CD4-positive, alpha-beta T cell treated with Interferon alpha-2 for 1 hour (primary cell): ENCODE data around the gene SMYD3.

Experiments used
- DNase-seq, 2 donors: peaks; one replicate each; pipeline ENCODE4 v3.0.0-alpha.2; 2020 to 2022

SMYD3 gene

GRCh38 chr1:246162560-246162959 is 344.5 kb downstream of the SMYD3 start:
- DNase-seq = no peak

GRCh38 chr1:246161626-246162025 is 345.5 kb downstream of the SMYD3 start:
- DNase-seq = no peak

DNA sequence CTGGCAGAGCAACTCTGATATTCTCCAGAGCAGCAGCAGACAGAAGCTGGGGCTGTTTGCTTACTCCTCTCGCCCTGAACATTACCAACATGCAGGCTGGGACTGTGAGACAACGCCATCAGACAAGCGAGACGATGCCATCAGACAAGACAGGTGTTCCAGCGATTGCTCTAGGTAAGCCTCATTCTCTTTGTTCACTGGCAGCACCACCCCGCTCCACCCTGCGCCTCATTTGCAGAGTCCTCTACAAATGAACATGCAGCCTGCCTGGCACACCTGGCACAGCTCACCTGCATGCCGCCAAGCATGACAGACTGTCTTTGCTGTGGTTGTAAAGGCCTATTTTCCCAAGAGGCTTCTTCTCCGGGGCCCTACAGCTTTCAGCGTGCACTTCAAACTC is 346.2 kb downstream of the SMYD3 start:
- no peak for DNase-seq

DNA sequence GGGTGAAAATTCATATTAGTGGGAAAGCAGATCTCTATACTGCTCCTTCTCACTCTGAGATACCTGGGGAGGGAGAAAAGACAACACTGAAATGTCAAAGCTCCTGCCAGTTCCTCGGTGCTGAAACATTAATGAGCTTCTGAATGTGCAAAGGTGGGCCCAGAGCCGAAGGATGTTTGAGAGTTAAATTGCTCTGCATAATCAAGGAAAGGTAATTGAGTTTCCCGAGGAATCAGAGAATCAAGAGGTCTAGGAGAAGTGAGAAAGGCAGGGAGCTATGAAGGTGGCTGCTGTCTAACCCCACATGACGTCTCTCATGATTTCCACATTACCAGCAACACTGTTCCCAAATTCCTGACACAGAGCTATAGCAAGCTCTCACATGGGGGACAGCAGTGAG is 346.7 kb downstream of the SMYD3 start:
- no peak for DNase-seq

DNA sequence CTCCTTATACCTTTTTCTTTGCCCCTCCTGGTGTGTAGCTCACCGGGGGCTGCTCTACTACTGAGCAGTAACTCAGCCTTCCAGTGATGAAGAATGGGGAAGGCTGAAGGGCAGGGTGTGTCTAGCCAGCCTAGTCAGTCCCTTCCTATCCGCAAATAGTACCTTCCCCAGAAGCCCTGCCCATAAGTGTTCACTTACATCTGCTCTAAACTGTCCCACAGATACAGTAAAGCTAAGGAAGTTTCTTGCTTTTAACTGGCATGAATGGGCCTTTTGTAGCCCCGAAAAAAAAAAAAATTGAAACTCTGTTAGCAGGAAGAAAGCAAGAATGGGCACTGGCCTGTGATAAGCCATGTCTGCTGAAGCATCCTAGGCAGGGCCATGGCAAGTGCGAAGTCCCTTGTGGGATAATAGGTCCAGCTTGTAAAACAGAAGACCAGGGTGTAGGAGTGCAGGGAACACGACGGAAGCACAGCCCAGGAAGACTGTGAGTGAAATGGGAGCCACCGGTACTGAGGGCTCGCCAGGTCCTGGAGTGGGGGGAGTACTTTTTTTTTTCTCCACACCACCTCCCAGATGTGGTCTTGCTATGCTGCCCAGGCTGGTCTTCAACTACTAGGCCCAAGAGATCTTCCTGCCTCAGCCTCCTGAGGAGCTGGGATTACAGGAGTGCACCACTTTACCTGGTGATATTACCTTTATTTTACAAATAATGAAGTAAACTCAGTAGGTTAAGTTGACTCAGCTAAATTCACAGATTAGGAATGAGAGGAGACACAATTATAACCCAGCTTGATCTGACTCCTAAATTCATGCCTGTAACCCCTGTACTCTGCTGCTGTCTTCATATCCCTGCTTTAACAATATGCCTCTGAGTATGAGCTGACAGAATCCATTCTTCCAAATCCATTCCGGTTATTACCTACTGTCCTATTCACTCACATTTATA is 347.5 kb downstream of the SMYD3 start:
- no peak for DNase-seq

GRCh38 chr1:246158131-246158530 is 348.9 kb downstream of the SMYD3 start:
- no peak for DNase-seq

- no peak for DNase-seq
These were observed 349.6 kb downstream of the SMYD3 start for GRCh38 chr1:246157516-246157915.

GRCh38 chr1:246156847-246157246 is 350.2 kb downstream of the SMYD3 start:
- no peak for DNase-seq

- DNase-seq = no peak
These were observed 351.2 kb downstream of the SMYD3 start for GRCh38 chr1:246155923-246156322.

DNA sequence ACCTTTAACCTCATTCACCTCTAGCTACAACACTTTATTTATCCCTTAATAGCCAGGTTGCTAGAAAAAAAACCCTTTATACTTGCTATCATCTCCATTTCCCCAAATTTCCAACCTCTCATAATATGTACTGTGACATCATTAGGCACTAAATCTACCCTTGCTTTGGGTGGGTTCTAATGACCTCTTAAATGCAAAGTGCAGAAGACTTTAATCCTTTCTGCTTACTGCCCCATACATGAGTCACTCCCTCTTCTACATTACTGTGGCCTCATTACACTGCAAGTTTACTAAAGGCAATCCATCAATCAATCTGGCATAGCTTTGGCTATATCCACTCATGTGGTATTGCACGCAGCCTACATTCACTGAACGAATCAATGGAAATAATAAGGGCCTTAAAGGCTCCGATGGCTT is 353.3 kb downstream of the SMYD3 start:
- no peak for DNase-seq

DNA sequence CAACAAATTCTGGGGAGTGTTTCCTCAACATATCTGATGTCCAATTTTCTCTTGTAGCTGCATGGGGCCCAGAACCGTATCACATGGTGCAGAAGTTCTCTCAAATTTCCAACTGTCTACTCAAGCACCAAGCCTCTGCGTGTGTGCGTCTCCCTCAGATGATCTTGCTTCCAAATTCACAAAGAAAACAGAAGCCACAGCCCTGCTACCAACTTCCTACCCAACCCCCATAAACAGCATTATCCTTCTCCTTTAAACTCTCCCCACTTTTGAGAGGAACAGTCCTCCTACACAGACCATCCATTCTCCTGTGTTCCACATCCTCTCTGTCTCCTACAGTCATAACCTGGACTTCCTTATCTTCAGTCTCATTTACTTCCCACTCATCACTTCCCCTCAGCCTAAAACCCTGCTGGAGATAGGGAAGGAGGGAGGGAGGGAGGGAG is 354.1 kb downstream of the SMYD3 start:
- DNase-seq = no peak

DNA sequence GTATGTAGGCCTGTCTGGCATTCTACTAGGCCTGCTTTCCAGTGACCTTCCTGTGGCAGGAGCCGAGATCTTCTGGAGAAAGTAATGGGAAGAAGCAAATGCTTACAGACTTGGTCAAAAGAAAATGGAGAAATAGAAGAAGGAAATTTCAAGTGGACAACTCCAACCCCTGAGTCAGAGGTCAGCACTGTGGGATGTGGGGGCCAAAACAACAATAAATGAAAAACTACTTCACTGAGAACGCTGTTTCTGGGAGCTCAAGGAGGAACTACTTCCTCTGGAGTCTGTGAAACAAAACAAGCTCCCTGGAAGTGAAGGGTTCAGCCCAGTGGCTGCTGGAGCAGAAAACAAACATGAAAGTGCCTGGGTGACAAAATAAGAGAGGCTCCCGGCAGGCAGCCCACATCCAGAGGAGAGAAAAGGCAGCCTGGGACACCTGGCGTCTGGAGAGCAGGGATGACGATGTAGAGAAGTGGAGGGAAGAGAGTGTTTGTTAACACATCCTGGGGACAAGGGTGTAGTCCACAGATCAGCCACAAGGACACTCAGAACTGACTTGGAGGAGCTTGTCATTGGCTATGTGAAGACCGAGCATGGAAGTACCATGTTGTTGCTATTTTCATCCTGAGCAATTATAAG is 355.2 kb downstream of the SMYD3 start:
- no peak for DNase-seq

DNA sequence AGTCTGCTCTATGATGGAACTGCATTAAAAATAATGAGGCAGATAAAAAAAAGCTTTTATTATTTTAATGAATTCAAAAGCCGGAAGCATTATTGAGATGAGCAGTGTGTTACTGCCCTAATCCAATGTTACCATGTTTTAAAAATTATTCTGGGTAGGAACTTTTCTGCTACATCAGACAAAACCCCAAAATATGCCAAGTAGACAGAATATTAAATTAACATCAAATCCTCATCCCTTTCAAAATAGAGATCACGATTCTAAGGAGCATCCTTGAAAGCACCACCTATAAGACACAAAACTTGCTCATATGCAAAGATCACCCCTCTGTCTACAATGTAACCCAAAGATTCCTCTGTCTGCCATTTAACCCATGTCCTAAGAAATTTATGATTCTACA is 357.5 kb downstream of the SMYD3 start:
- no peak for DNase-seq

GRCh38 chr1:246147524-246148461 is 359.3 kb downstream of the SMYD3 start:
- no peak for DNase-seq

DNA sequence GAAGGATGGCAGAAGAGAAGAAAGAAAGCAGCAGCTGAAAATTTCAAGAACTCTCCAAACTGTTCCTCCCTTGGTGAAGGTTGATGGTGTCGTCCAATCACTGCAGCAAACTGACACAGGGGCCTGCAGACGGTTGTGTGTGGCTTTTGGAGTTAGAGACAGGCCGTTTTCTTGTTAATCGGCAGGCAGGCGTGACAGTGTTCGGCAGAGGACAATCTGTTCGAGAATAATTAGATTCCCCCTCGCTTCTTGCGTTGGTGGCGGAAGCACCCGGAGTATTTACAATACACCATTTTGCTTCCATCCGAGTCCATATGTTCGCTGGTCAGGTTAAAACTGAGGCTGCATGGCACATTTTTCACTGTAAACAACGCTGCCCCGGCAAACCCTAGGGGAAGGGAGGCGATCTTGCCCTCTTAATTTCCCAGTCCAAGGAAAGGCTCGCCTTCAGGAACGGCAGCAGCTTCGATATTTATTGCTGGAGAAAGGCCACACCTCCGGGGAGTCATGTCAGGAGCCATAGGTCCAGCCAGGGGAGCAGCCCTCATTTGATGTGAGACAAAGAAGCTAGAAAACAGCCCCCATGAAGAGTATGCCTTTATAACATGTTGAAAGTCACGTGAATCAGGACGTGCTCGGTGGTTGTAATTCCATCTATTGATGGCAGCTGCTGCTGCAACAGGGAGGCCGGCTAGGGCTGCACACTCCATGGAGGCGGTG is 360.1 kb downstream of the SMYD3 start:
- no peak for DNase-seq

DNA sequence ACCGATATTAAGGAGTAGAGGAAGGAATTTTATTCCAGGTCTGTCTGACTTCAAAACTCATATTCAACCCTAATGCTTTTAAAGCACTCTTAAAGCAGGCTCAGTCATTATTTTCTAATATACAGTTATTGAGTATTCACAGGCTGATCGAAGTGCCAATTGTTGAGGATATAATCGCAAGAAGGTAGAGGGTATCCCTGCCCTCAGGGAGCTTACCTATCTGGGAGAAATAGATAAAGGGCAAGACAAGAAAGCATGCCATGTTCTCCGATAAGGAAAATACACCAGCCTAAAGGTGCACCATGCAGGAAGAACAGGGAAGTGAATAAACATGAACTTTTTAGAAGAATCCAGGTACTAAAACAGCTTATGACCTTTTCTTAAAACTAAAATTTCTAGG is 361.2 kb downstream of the SMYD3 start:
- no peak for DNase-seq

DNA sequence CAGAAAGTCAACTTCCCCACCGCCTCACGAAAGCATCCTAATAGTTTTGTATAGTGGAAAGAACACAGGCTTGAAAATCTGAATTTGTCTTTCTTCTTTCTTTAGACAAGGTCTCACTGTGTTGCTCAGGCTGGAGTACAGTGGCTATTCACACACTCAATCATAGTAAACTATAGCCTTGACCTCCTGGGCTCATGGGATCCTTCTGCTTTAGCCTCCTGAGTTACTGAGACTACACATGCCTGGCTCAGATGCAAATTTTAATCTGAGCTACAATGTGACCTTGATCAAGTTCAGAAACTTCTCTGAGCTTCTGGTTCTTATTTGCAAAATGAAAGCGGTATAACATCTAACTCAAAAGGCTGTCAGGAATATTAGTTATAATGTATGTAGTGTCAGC is 362.1 kb downstream of the SMYD3 start:
- no peak for DNase-seq

GRCh38 chr1:246142320-246142893 is 364.7 kb downstream of the SMYD3 start:
- DNase-seq = no peak

DNA sequence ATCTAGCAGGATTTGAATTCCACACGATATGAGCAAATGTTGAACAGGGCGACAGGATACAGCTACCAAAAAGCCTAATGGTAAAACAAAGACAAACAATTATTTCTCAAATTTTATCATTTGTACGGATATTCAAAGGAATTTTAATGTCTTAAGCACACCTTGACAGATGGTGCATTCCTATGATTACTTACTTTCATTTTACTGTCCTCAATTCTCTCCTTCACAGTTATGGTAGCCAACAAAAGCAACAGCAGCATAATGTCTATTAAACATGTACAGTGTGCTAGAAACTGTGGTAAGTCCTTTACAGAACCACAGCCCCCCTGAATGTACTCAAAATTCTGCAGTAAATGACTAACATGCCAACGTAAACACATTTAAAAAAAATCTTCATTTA is 365.8 kb downstream of the SMYD3 start:
- no peak for DNase-seq

GRCh38 chr1:246139745-246140182 is 367.3 kb downstream of the SMYD3 start:
- DNase-seq = no peak

DNA sequence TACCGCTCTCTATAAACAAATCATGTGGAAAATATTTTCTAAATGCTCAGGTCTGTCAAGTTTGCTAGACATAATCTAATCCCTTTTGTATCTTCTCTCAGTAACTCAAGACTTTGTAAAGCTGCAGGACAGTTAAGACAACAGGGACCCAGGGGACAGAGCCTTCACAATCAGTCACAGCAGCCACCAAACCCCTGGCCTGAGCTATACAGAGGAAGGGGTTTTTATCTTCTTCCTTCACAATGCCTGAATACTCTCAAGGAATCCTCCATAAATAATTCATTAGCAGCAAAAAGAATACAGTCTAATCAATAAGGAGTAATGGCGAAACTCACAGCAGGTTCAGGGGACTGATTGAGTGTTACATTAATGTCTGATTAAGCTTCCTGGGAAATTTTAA is 368.3 kb downstream of the SMYD3 start:
- no peak for DNase-seq

- no peak for DNase-seq
These were observed 370.6 kb downstream of the SMYD3 start for GRCh38 chr1:246136477-246136876.
